Measurements from ENCODE around the gene POLE3.

Gene POLE3

GRCh38 chr9:113399646-113400200 is 10.8 kb downstream of the POLE3 start:
- H4K91ac ChIP-seq (ENCODE audit: low read depth, low read length, poor library complexity), result no peak overlapping the region
- peaks cover 0 to 7% of the 10 kb centered on the region in 2 donors for H3K36me3 ChIP-seq (replicated peaks in 1 of 2; ENCODE audit: control insufficient read depth in 2 of 2, insufficient read depth in 2 of 2, low read length in 2 of 2)
- no peaks in the 10 kb centered on the region for H3K79me1 ChIP-seq (ENCODE audit: low read depth, low read length)
- no peaks in the 10 kb centered on the region for H3K27me3 ChIP-seq (ENCODE audit: control insufficient read depth in 3 of 3, insufficient read depth in 3 of 3, low read depth in 1 of 3, low read length in 3 of 3)
- no peak overlapping the region for H3K23ac ChIP-seq (ENCODE audit: low read depth, low read length, poor library complexity)
- peak overlapping the region in 1 of 2 donors; percentile 92 for H3K4me3 ChIP-seq (ENCODE audit: low read length in 2 of 2)
- peaks cover 4 to 6% of the 10 kb centered on the region in 2 donors for H3K4me1 ChIP-seq (ENCODE audit: control insufficient read depth in 2 of 2, insufficient read depth in 1 of 2, low read depth in 1 of 2, low read length in 2 of 2)
- no peak overlapping the region for H3K27ac ChIP-seq (replicated peaks; ENCODE audit: low read length)
- no peak overlapping the region for H3K9ac ChIP-seq (ENCODE audit: low read depth, low read length, poor library complexity)
- no peak overlapping the region for H3K14ac ChIP-seq (ENCODE audit: low read length)
- no peak overlapping the region for H2AFZ ChIP-seq (ENCODE audit: low read length)
- no peak overlapping the region for H4K8ac ChIP-seq (ENCODE audit: low read depth, low read length)
- H2BK5ac ChIP-seq (ENCODE audit: low read length), result no peak overlapping the region
- H3K4ac ChIP-seq (ENCODE audit: low read length), result peak overlapping the region; percentile 70
- DNase-seq (ENCODE audit: low spot score), result no peak
- no peak overlapping the region for H2BK15ac ChIP-seq (ENCODE audit: low read length)
- no peak overlapping the region for H3K18ac ChIP-seq (ENCODE audit: low read length)
- H2AK5ac ChIP-seq (ENCODE audit: low read depth, low read length), result no peak overlapping the region
- H2BK12ac ChIP-seq (ENCODE audit: low read length), result no peak overlapping the region
- H3K9me3 ChIP-seq (replicated peaks in 1 of 2; ENCODE audit: control insufficient read depth in 2 of 2, insufficient read depth in 1 of 2, low read depth in 1 of 2, low read length in 2 of 2), result no peaks in the 10 kb centered on the region
- WGBS, 2 donors (ENCODE audit: extremely low coverage in 2 of 2, insufficient read length in 2 of 2, insufficient replicate concordance in 1 of 2), result no CpG with 5 or more reads among the region's 3 CpGs
- H3K4me2 ChIP-seq (ENCODE audit: insufficient read depth, low read length, poor library complexity, severe bottlenecking), result no peak overlapping the region
- H2BK120ac ChIP-seq (ENCODE audit: low read depth, low read length), result no peak overlapping the region

- Histone ChIP-seq H3K79me1 (ENCODE audit: low read depth, low read length) (no peaks in the 10 kb centered on the region), H3K9ac (ENCODE audit: low read depth, low read length, poor library complexity) (no peak overlapping the region), H3K18ac (ENCODE audit: low read length) (no peak overlapping the region), H2BK15ac (ENCODE audit: low read length) (no peak overlapping the region), H3K4me2 (ENCODE audit: insufficient read depth, low read length, poor library complexity, severe bottlenecking) (no peak overlapping the region), H3K4me1 (ENCODE audit: control insufficient read depth in 2 of 2, insufficient read depth in 1 of 2, low read depth in 1 of 2, low read length in 2 of 2) (peaks cover 4 to 6% of the 10 kb centered on the region in 2 donors), H3K27me3 (ENCODE audit: control insufficient read depth in 3 of 3, insufficient read depth in 3 of 3, low read depth in 1 of 3, low read length in 3 of 3) (no peaks in the 10 kb centered on the region), H3K4me3 (ENCODE audit: low read length in 2 of 2) (no peak overlapping the region), H2BK5ac (ENCODE audit: low read length) (no peak overlapping the region), H2AFZ (ENCODE audit: low read length) (no peak overlapping the region), H3K4ac (ENCODE audit: low read length) (no peak overlapping the region), H3K27ac (replicated peaks; ENCODE audit: low read length) (no peak overlapping the region), H2BK12ac (ENCODE audit: low read length) (no peak overlapping the region), H3K14ac (ENCODE audit: low read length) (no peak overlapping the region), H2AK5ac (ENCODE audit: low read depth, low read length) (no peak overlapping the region), H4K91ac (ENCODE audit: low read depth, low read length, poor library complexity) (no peak overlapping the region), H4K8ac (ENCODE audit: low read depth, low read length) (no peak overlapping the region), H3K36me3 (replicated peaks in 1 of 2; ENCODE audit: control insufficient read depth in 2 of 2, insufficient read depth in 2 of 2, low read length in 2 of 2) (peaks cover 0 to 8% of the 10 kb centered on the region in 2 donors), H2BK120ac (ENCODE audit: low read depth, low read length) (no peak overlapping the region), H3K23ac (ENCODE audit: low read depth, low read length, poor library complexity) (no peak overlapping the region), H3K9me3 (replicated peaks in 1 of 2; ENCODE audit: control insufficient read depth in 2 of 2, insufficient read depth in 1 of 2, low read depth in 1 of 2, low read length in 2 of 2) (no peaks in the 10 kb centered on the region)
- no peak for DNase-seq (ENCODE audit: low spot score)
- WGBS, 2 donors (ENCODE audit: extremely low coverage in 2 of 2, insufficient read length in 2 of 2, insufficient replicate concordance in 1 of 2), result no CpG with 5 or more reads among the region's 5 CpGs
Measured at GRCh38 chr9:113398796-113399195, 11.7 kb downstream of the POLE3 start.

- H2BK15ac ChIP-seq (ENCODE audit: low read length), result no peak overlapping the region
- no peak overlapping the region for H3K4me3 ChIP-seq (ENCODE audit: low read length in 2 of 2)
- H3K27me3 ChIP-seq (ENCODE audit: control insufficient read depth in 3 of 3, insufficient read depth in 3 of 3, low read depth in 1 of 3, low read length in 3 of 3), result no peaks in the 10 kb centered on the region
- H2BK120ac ChIP-seq (ENCODE audit: low read depth, low read length), result no peak overlapping the region
- H3K4me1 ChIP-seq (ENCODE audit: control insufficient read depth in 2 of 2, insufficient read depth in 1 of 2, low read depth in 1 of 2, low read length in 2 of 2), result peaks cover 4 to 6% of the 10 kb centered on the region in 2 donors
- H3K9me3 ChIP-seq (replicated peaks in 1 of 2; ENCODE audit: control insufficient read depth in 2 of 2, insufficient read depth in 1 of 2, low read depth in 1 of 2, low read length in 2 of 2), result no peaks in the 10 kb centered on the region
- no CpG with 5 or more reads among the region's 3 CpGs for WGBS, 2 donors (ENCODE audit: extremely low coverage in 2 of 2, insufficient read length in 2 of 2, insufficient replicate concordance in 1 of 2)
- H3K18ac ChIP-seq (ENCODE audit: low read length), result no peak overlapping the region
- H2BK5ac ChIP-seq (ENCODE audit: low read length), result no peak overlapping the region
- H4K91ac ChIP-seq (ENCODE audit: low read depth, low read length, poor library complexity), result no peak overlapping the region
- no peak overlapping the region for H3K4me2 ChIP-seq (ENCODE audit: insufficient read depth, low read length, poor library complexity, severe bottlenecking)
- peak overlapping the region; percentile 9 for H3K9ac ChIP-seq (ENCODE audit: low read depth, low read length, poor library complexity)
- H3K4ac ChIP-seq (ENCODE audit: low read length), result no peak overlapping the region
- H2AFZ ChIP-seq (ENCODE audit: low read length), result no peak overlapping the region
- no peak overlapping the region for H2BK12ac ChIP-seq (ENCODE audit: low read length)
- DNase-seq (ENCODE audit: low spot score), result no peak
- no peak overlapping the region for H3K27ac ChIP-seq (replicated peaks; ENCODE audit: low read length)
- no peaks in the 10 kb centered on the region for H3K79me1 ChIP-seq (ENCODE audit: low read depth, low read length)
- H3K23ac ChIP-seq (ENCODE audit: low read depth, low read length, poor library complexity), result no peak overlapping the region
- H3K36me3 ChIP-seq (replicated peaks in 1 of 2; ENCODE audit: control insufficient read depth in 2 of 2, insufficient read depth in 2 of 2, low read length in 2 of 2), result peaks cover 2 to 21% of the 10 kb centered on the region in 2 donors
- H2AK5ac ChIP-seq (ENCODE audit: low read depth, low read length), result no peak overlapping the region
- H3K14ac ChIP-seq (ENCODE audit: low read length), result no peak overlapping the region
- H4K8ac ChIP-seq (ENCODE audit: low read depth, low read length), result no peak overlapping the region
Measured at GRCh38 chr9:113397203-113397631, 13.3 kb downstream of the POLE3 start.

- H3K9me3 ChIP-seq (replicated peaks in 1 of 2; ENCODE audit: control insufficient read depth in 2 of 2, insufficient read depth in 1 of 2, low read depth in 1 of 2, low read length in 2 of 2), result no peaks in the 10 kb centered on the region
- H2BK12ac ChIP-seq (ENCODE audit: low read length), result no peak overlapping the region
- no peak overlapping the region for H3K18ac ChIP-seq (ENCODE audit: low read length)
- H3K23ac ChIP-seq (ENCODE audit: low read depth, low read length, poor library complexity), result no peak overlapping the region
- peaks cover 0 to 3% of the 10 kb centered on the region in 2 donors for H3K4me1 ChIP-seq (ENCODE audit: control insufficient read depth in 2 of 2, insufficient read depth in 1 of 2, low read depth in 1 of 2, low read length in 2 of 2)
- DNase-seq (ENCODE audit: low spot score), result no peak
- WGBS, 2 donors (ENCODE audit: extremely low coverage in 2 of 2, insufficient read length in 2 of 2, insufficient replicate concordance in 1 of 2), result no CpG with 5 or more reads among the region's 9 CpGs
- no peak overlapping the region for H3K27ac ChIP-seq (replicated peaks; ENCODE audit: low read length)
- H2BK120ac ChIP-seq (ENCODE audit: low read depth, low read length), result no peak overlapping the region
- peak overlapping the region in 1 of 2 donors; percentile 43 for H3K4me3 ChIP-seq (ENCODE audit: low read length in 2 of 2)
- H3K4ac ChIP-seq (ENCODE audit: low read length), result no peak overlapping the region
- H4K8ac ChIP-seq (ENCODE audit: low read depth, low read length), result no peak overlapping the region
- no peak overlapping the region for H3K9ac ChIP-seq (ENCODE audit: low read depth, low read length, poor library complexity)
- no peak overlapping the region for H2BK15ac ChIP-seq (ENCODE audit: low read length)
- no peaks in the 10 kb centered on the region for H3K79me1 ChIP-seq (ENCODE audit: low read depth, low read length)
- no peak overlapping the region for H2BK5ac ChIP-seq (ENCODE audit: low read length)
- H3K36me3 ChIP-seq (replicated peaks in 1 of 2; ENCODE audit: control insufficient read depth in 2 of 2, insufficient read depth in 2 of 2, low read length in 2 of 2), result peaks cover 13 to 41% of the 10 kb centered on the region in 2 donors
- H3K14ac ChIP-seq (ENCODE audit: low read length), result no peak overlapping the region
- H3K4me2 ChIP-seq (ENCODE audit: insufficient read depth, low read length, poor library complexity, severe bottlenecking), result no peak overlapping the region
- no peaks in the 10 kb centered on the region for H3K27me3 ChIP-seq (ENCODE audit: control insufficient read depth in 3 of 3, insufficient read depth in 3 of 3, low read depth in 1 of 3, low read length in 3 of 3)
- no peak overlapping the region for H2AK5ac ChIP-seq (ENCODE audit: low read depth, low read length)
- H4K91ac ChIP-seq (ENCODE audit: low read depth, low read length, poor library complexity), result no peak overlapping the region
- H2AFZ ChIP-seq (ENCODE audit: low read length), result no peak overlapping the region
Measured at GRCh38 chr9:113395000-113395861, 15.2 kb downstream of the POLE3 start.

All from neuronal stem cell (in vitro differentiated cells).